Liver (tissue), 9 donors: ENCODE data around the gene PLEKHN1. TPM values are rescaled to one million over a fixed set of nuclear protein-coding genes. Genes with fewer than 3 reads are reported as not detected.

Experiments
- DNase-seq: peaks from one replicate; pipeline ENCODE4 v3.0.0-alpha.2; 2017; ENCODE audit warnings: low spot score
- H3K27ac ChIP-seq, 2 donors: one replicate each; pipeline ENCODE4 v1.7.0; 2013; ENCODE audit warnings: inconsistent platforms in 2 of 2, low read length in 2 of 2, control low read depth in 1 of 2, low read depth in 1 of 2, mild to moderate bottlenecking in 1 of 2
- H3K27me3 ChIP-seq, 4 donors: one replicate each; pipeline versions ENCODE4 v1.6.1 to v1.7.0; 2013; ENCODE audit warnings: low read length in 3 of 4, inconsistent platforms in 1 of 4, mild to moderate bottlenecking in 1 of 4, moderate library complexity in 1 of 4; ENCODE audit not compliant: control insufficient read depth in 4 of 4, insufficient read depth in 4 of 4
- H3K36me3 ChIP-seq, 4 donors: one replicate each; pipeline versions ENCODE4 v1.6.1 to v1.7.0; 2013; ENCODE audit warnings: low read length in 3 of 4, mild to moderate bottlenecking in 3 of 4, low read depth in 1 of 4, moderate library complexity in 1 of 4; ENCODE audit not compliant: control insufficient read depth in 4 of 4, insufficient read depth in 3 of 4
- H3K4me1 ChIP-seq, 4 donors: one replicate each; pipeline versions ENCODE4 v1.6.1 to v1.7.0; 2013; ENCODE audit warnings: low read length in 3 of 4, mild to moderate bottlenecking in 3 of 4, moderate library complexity in 1 of 4; ENCODE audit not compliant: control insufficient read depth in 4 of 4, insufficient read depth in 4 of 4
- H3K4me3 ChIP-seq, 3 donors: one replicate each; pipeline versions ENCODE4 v1.6.1 to v1.7.0; 2013; ENCODE audit warnings: low read length in 3 of 3, control low read depth in 1 of 3, low read depth in 1 of 3, mild to moderate bottlenecking in 1 of 3
- H3K9ac ChIP-seq, 2 donors: one replicate each; pipeline ENCODE4 v1.7.0; 2013; ENCODE audit warnings: low read length in 2 of 2, mild to moderate bottlenecking in 2 of 2, moderate library complexity in 2 of 2, control low read depth in 1 of 2, low read depth in 1 of 2
- H3K9me3 ChIP-seq, 4 donors: one replicate each; pipeline versions ENCODE4 v1.6.1 to v1.7.0; 2013; ENCODE audit warnings: low read length in 3 of 4; ENCODE audit not compliant: control insufficient read depth in 4 of 4
- ATF3 ChIP-seq: IDR thresholded peaks from 2 replicates; pipeline ENCODE4 v1.6.1; 2016; ENCODE audit warnings: antibody characterized with exemption
- CTCF ChIP-seq: fragments of 150-350 bp; IDR thresholded peaks from 2 replicates; pipeline ENCODE4 v1.5.1; 2017; ENCODE audit warnings: improper control_type of control experiment, low read depth, low read length; ENCODE audit not compliant: missing input control
- EGR1 ChIP-seq, 2 donors: IDR thresholded peaks; 2 replicates each; pipeline ENCODE4 v1.6.1; 2016 to 2018; ENCODE audit warnings: antibody characterized with exemption in 2 of 2, low read depth in 2 of 2
- FOXA1 ChIP-seq: IDR thresholded peaks from 2 replicates; pipeline ENCODE4 v1.6.1; 2016; ENCODE audit warnings: antibody characterized with exemption
- FOXA2 ChIP-seq: IDR thresholded peaks from 2 replicates; pipeline ENCODE4 v1.6.1; 2016; ENCODE audit warnings: antibody characterized with exemption
- GABPA ChIP-seq, 2 donors: IDR thresholded peaks in 1 of 2; conservative IDR thresholded peaks in 1 of 2; 2 replicates each; pipeline ENCODE4 v1.6.1; 2016; ENCODE audit warnings: antibody characterized with exemption in 2 of 2, mild to moderate bottlenecking in 1 of 2, moderate library complexity in 1 of 2
- HNF4A ChIP-seq, 2 donors: conservative IDR thresholded peaks; 2 replicates each; pipeline ENCODE4 v1.6.1; 2016; ENCODE audit warnings: antibody characterized with exemption in 2 of 2, mild to moderate bottlenecking in 2 of 2
- HNF4G ChIP-seq: IDR thresholded peaks from 2 replicates; pipeline ENCODE4 v1.6.1; 2016; ENCODE audit warnings: antibody characterized with exemption
- JUND ChIP-seq, 2 donors: IDR thresholded peaks; 2 replicates each; pipeline ENCODE4 v1.6.1; 2016; ENCODE audit warnings: antibody characterized with exemption in 2 of 2
- MAX ChIP-seq: IDR thresholded peaks from 2 replicates; pipeline ENCODE4 v1.6.1; 2016; ENCODE audit warnings: antibody characterized with exemption
- NR2F2 ChIP-seq: IDR thresholded peaks from 2 replicates; pipeline ENCODE4 v1.6.1; 2016; ENCODE audit warnings: antibody characterized with exemption
- RAD21 ChIP-seq, 2 donors: IDR thresholded peaks; 2 replicates each; pipeline ENCODE4 v1.6.1; 2016; ENCODE audit warnings: antibody characterized with exemption in 2 of 2, mild to moderate bottlenecking in 2 of 2
- REST ChIP-seq: IDR thresholded peaks from 2 replicates; pipeline ENCODE4 v1.6.1; 2016; ENCODE audit warnings: antibody characterized with exemption, mild to moderate bottlenecking
- RXRA ChIP-seq, 2 donors: IDR thresholded peaks; 2 replicates each; pipeline ENCODE4 v1.6.1; 2017 to 2018; ENCODE audit warnings: antibody characterized with exemption in 2 of 2, mild to moderate bottlenecking in 1 of 2
- SP1 ChIP-seq: IDR thresholded peaks from 2 replicates; pipeline ENCODE4 v1.6.1; 2018; ENCODE audit warnings: antibody characterized with exemption, mild to moderate bottlenecking
- TAF1 ChIP-seq: conservative IDR thresholded peaks from 2 replicates; pipeline ENCODE4 v1.6.1; 2016; ENCODE audit warnings: antibody characterized with exemption, mild to moderate bottlenecking
- YY1 ChIP-seq: IDR thresholded peaks from 2 replicates; pipeline ENCODE4 v1.6.1; 2016; ENCODE audit warnings: antibody characterized with exemption, mild to moderate bottlenecking
- ZBTB33 ChIP-seq: IDR thresholded peaks from 2 replicates; pipeline ENCODE4 v1.6.1; 2016; ENCODE audit warnings: antibody characterized with exemption
- WGBS: extraction: QIAGEN DNeasy Blood & Tissue Kit; methylation state at CpG from one replicate; pipeline ENCODE4 v1.1.7; 2013; 5-methylcytosine and 5-hydroxymethylcytosine counted together
- polyA plus RNA-seq, 2 donors: library from polyadenylated mRNA; stranded (reverse) in 1 of 2; unstranded in 1 of 2; fragments of 200-250 nt in 1 of 2; fragments of >200 nt in 1 of 2; fragmentation: Nextera tagmentation in 1 of 2; extraction: Ambion mirVana in 1 of 2; gene quantifications; one replicate each; pipeline versions ENCODE4 v1.2.1 to v1.2.3, GENCODE V29; 2013 to 2015
- total RNA-seq, 2 donors: library from RNA; depleted of rRNA; stranded (reverse); fragments of >200 nt; gene quantifications; one replicate each; pipeline ENCODE4 v1.2.3, GENCODE V29; 2014
- donor health status: healthy.
- donor health status: healthy.
- donor health status: healthy.
- donor health status: healthy.
- donor health status: healthy.

The PLEKHN1 gene
- total and polyA plus RNA-seq, 4 donors = 0.17 to 0.18 TPM; not detected in 2

GRCh38 chr1:972726-973458, 6.6 kb downstream of the PLEKHN1 start:
- TF ChIP-seq TAF1 = no peak
- no peak for TF ChIP-seq YY1
- no peak for TF ChIP-seq RXRA (IDR thresholded peaks at IDR 0.05)
- TF ChIP-seq CTCF = no peak
- no peak for TF ChIP-seq RAD21 (IDR thresholded peaks at IDR 0.05)
- no peak for TF ChIP-seq ZBTB33
- no peak for TF ChIP-seq EGR1 (IDR thresholded peaks at IDR 0.05; ENCODE audit: low read depth in 2 of 2)
- no peak for TF ChIP-seq ATF3
- no peak for TF ChIP-seq JUND (IDR thresholded peaks at IDR 0.05)
- TF ChIP-seq MAX = no peak
- TF ChIP-seq GABPA (IDR thresholded peaks at IDR 0.05 in 1 of 2, conservative IDR thresholded peaks at IDR 0.05 in 1 of 2) = no peak
- no peak for TF ChIP-seq NR2F2
- TF ChIP-seq HNF4A (conservative IDR thresholded peaks at IDR 0.05) = no peak
- TF ChIP-seq SP1 = no peak
- TF ChIP-seq FOXA2 = no peak
- no peak for TF ChIP-seq REST
- TF ChIP-seq HNF4G = no peak
- TF ChIP-seq FOXA1 = no peak
- no peak overlapping the region for H3K4me3 ChIP-seq
- H3K4me1 ChIP-seq = peaks cover 0 to 6% (median under 1%) of the 10 kb centered on the region in 4 donors
- no peak overlapping the region for H3K9ac ChIP-seq
- WGBS = 89% methylated on average over 28 of the region's 28 CpGs
- DNase-seq = no peak
- no peaks in the 10 kb centered on the region for H3K36me3 ChIP-seq
- H3K9me3 ChIP-seq = no peaks in the 10 kb centered on the region
- peaks cover 0 to 26% (median 2%) of the 10 kb centered on the region in 4 donors for H3K27me3 ChIP-seq
- H3K27ac ChIP-seq = no peak overlapping the region
